Stimulated activated CD8-positive, alpha-beta memory T cell treated with anti-CD3 and anti-CD28 coated beads, Interleukin-12 subunit alpha, Interleukin-12 subunit beta, amount 100 ng/mL, for 4 hours (primary cell): ENCODE measurements around the gene PPEF1.
A peak's percentile ranks its signal among the peaks of the same experiment; 100 is the strongest.

Experiments used
- DNase-seq: peaks from one replicate; pipeline ENCODE4 v3.0.0-alpha.2; 2020; ENCODE audit warnings: low read depth

PPEF1 gene

GRCh38 chrX:18707426-18708049 lies at the start of gene PPEF1:
PPEF1 (plus strand) TSS chrX:18707645; CDS start chrX:18707781, 136 bp downstream.
- no peak for DNase-seq

- no peak for DNase-seq
Measured at GRCh38 chrX:18661273-18661672, 46.2 kb upstream of the PPEF1 start.

- no peak for DNase-seq
Measured at GRCh38 chrX:18664947-18665346, 42.5 kb upstream of the PPEF1 start.

- DNase-seq, result no peak
Measured at GRCh38 chrX:18666614-18667013, 40.8 kb upstream of the PPEF1 start.

- DNase-seq, result no peak
Measured at GRCh38 chrX:18668071-18668835, 39.2 kb upstream of the PPEF1 start.

GRCh38 chrX:18672008-18672407 lies 35.4 kb upstream of the PPEF1 start, which contains the start of gene RS1:
RS1 (minus strand) TSS chrX:18672108; CDS start chrX:18672068, 40 bp downstream.
- DNase-seq, result no peak

- no peak for DNase-seq
Measured at GRCh38 chrX:18674417-18674787, 33.0 kb upstream of the PPEF1 start.

- peak; percentile 59 for DNase-seq
Measured at GRCh38 chrX:18674788-18675735, 32.4 kb upstream of the PPEF1 start.

- DNase-seq, result no peak
Measured at GRCh38 chrX:18676050-18676449, 31.4 kb upstream of the PPEF1 start.

GRCh38 chrX:18676470-18676869 lies 31.0 kb upstream of the PPEF1 start:
- no peak for DNase-seq

GRCh38 chrX:18677161-18677869 lies 30.1 kb upstream of the PPEF1 start:
- no peak for DNase-seq

GRCh38 chrX:18681996-18682395 lies 25.4 kb upstream of the PPEF1 start:
- DNase-seq, result no peak

- no peak for DNase-seq
Measured at GRCh38 chrX:18682979-18683387, 24.5 kb upstream of the PPEF1 start.

GRCh38 chrX:18687856-18688495 lies 19.5 kb upstream of the PPEF1 start:
- no peak for DNase-seq

- no peak for DNase-seq
Measured at GRCh38 chrX:18691431-18691830, 16.0 kb upstream of the PPEF1 start.

- no peak for DNase-seq
Measured at GRCh38 chrX:18692541-18692940, 14.9 kb upstream of the PPEF1 start.

GRCh38 chrX:18696653-18697052 lies 10.8 kb upstream of the PPEF1 start:
- DNase-seq, result no peak

GRCh38 chrX:18698737-18699650 lies 8.5 kb upstream of the PPEF1 start:
- no peak for DNase-seq

GRCh38 chrX:18701621-18702361 lies 5.7 kb upstream of the PPEF1 start:
- no peak for DNase-seq
